PC-3 (cell line): ENCODE results near the gene PF4V1.

Source experiments
- EZH2 ChIP-seq: fragments of 300-600 bp; sonication (generic); IDR thresholded peaks from one replicate; pipeline ENCODE4 v1.6.1; 2017; ENCODE audit warnings: antibody characterized with exemption, mild to moderate bottlenecking, low read length; ENCODE audit not compliant: unreplicated experiment
- EZH2phosphoT487 ChIP-seq: fragments of 300-600 bp; sonication (generic); IDR thresholded peaks from 2 replicates; pipeline ENCODE4 v1.6.1; 2018; ENCODE audit warnings: mild to moderate bottlenecking, antibody characterized with exemption, low read length, borderline replicate concordance
- TF ChIP-seq, protein P1 (sequence below): fragments of 300-600 bp; sonication (generic); conservative IDR thresholded peaks from 2 replicates; pipeline ENCODE4 v1.5.1; 2017; ENCODE audit warnings: antibody characterized with exemption, low read depth, mild to moderate bottlenecking, low read length

GRCh38 chr4:73832651-73833237, 20.4 kb upstream of the PF4V1 start:
- TF ChIP-seq, protein P1, sequence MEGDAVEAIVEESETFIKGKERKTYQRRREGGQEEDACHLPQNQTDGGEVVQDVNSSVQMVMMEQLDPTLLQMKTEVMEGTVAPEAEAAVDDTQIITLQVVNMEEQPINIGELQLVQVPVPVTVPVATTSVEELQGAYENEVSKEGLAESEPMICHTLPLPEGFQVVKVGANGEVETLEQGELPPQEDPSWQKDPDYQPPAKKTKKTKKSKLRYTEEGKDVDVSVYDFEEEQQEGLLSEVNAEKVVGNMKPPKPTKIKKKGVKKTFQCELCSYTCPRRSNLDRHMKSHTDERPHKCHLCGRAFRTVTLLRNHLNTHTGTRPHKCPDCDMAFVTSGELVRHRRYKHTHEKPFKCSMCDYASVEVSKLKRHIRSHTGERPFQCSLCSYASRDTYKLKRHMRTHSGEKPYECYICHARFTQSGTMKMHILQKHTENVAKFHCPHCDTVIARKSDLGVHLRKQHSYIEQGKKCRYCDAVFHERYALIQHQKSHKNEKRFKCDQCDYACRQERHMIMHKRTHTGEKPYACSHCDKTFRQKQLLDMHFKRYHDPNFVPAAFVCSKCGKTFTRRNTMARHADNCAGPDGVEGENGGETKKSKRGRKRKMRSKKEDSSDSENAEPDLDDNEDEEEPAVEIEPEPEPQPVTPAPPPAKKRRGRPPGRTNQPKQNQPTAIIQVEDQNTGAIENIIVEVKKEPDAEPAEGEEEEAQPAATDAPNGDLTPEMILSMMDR: no peak
- TF ChIP-seq EZH2: no peak
- no peak for TF ChIP-seq EZH2phosphoT487
